IMR-90 (cell line): ENCODE data around the gene IFIT1. TPM values are rescaled to one million over a fixed set of nuclear protein-coding genes. Genes with fewer than 3 reads are reported as not detected.
"Not testable (repeated sequence)": the region's sequence is repeated elsewhere in the genome, so short reads cannot be mapped to it uniquely, and the experiment has no call there.

Experiments used
- ATAC-seq: fragments of 200-7000 bp; cut with Tn5 transposase; 2 replicates; pipeline ENCODE4 v1.9.1; 2020; ENCODE audit warnings: low read depth, mild to moderate bottlenecking, moderate library complexity
- BruUV-seq: library from RNA; stranded (reverse); fragments of 400-500 nt; replicated peaks from 2 replicates; lab custom pipeline; 2021; lab: Mats Ljungman, UMichigan
- CTCF ChIA-PET: fragments of 300-600 bp; formaldehyde crosslinking; extraction: SDS; loops from one replicate; lab custom pipeline; 2021; ENCODE audit warnings: antibody characterized with exemption; lab: Yijun Ruan, JAX
- POLR2A ChIA-PET: fragments of 300-600 bp; sonication (Branson Sonifier 250); formaldehyde crosslinking; loops from one replicate; lab custom pipeline; 2022; ENCODE audit warnings: antibody characterized with exemption; ENCODE audit not compliant: unreplicated experiment; lab: Charles Lee
- DNase-seq: peaks from one replicate; pipeline ENCODE4 v3.0.0; 2013
- H2AFZ ChIP-seq: replicated peaks from 2 replicates; pipeline ENCODE3; 2013; ENCODE audit warnings: low read length, mild to moderate bottlenecking; ENCODE audit not compliant: poor library complexity
- H2AK5ac ChIP-seq: 2 replicates; pipeline ENCODE4 v1.6.1; 2013; ENCODE audit warnings: low read depth, low read length, inconsistent platforms
- H2AK9ac ChIP-seq: replicated peaks from 2 replicates; pipeline ENCODE3; 2013; ENCODE audit warnings: mild to moderate bottlenecking, low read depth, low read length, moderate library complexity; ENCODE audit not compliant: poor library complexity
- H2BK120ac ChIP-seq: 2 replicates; pipeline ENCODE4 v1.6.1; 2013; ENCODE audit warnings: low read depth, low read length, inconsistent platforms
- H2BK15ac ChIP-seq: 3 replicates; pipeline ENCODE4 v1.6.1; 2013; ENCODE audit warnings: low read depth, low read length, inconsistent platforms
- H2BK20ac ChIP-seq: 2 replicates; pipeline ENCODE4 v1.6.1; 2013; ENCODE audit warnings: low read depth, mild to moderate bottlenecking, inconsistent platforms, low read length, moderate library complexity
- H2BK5ac ChIP-seq: 2 replicates; pipeline ENCODE4 v1.6.1; 2013; ENCODE audit warnings: mild to moderate bottlenecking, low read depth, low read length, inconsistent platforms; ENCODE audit not compliant: poor library complexity, severe bottlenecking
- H3K14ac ChIP-seq: replicated peaks from 2 replicates; pipeline ENCODE4 v1.6.1; 2013; ENCODE audit warnings: low read depth, low read length, inconsistent platforms
- H3K18ac ChIP-seq: 2 replicates; pipeline ENCODE4 v1.6.1; 2013; ENCODE audit warnings: low read depth, low read length, control low read depth
- H3K23ac ChIP-seq: 2 replicates; pipeline ENCODE4 v1.6.1; 2013; ENCODE audit warnings: low read depth, low read length, inconsistent platforms
- H3K27ac ChIP-seq: 2 replicates; pipeline ENCODE4 v1.5.1; 2013; ENCODE audit warnings: mild to moderate bottlenecking, control low read depth, low read length; ENCODE audit not compliant: insufficient read depth
- H3K27me3 ChIP-seq: 2 replicates; pipeline ENCODE4 v1.6.1; 2013; ENCODE audit warnings: low read length; ENCODE audit not compliant: control insufficient read depth, insufficient read depth
- H3K36me3 ChIP-seq: 2 replicates; pipeline ENCODE4 v1.6.1; 2013; ENCODE audit warnings: low read length, mixed read lengths; ENCODE audit not compliant: control insufficient read depth, insufficient read depth
- H3K4ac ChIP-seq: 2 replicates; pipeline ENCODE4 v1.6.1; 2013; ENCODE audit warnings: low read depth, low read length, inconsistent platforms
- H3K4me1 ChIP-seq: 2 replicates; pipeline ENCODE4 v1.6.1; 2013; ENCODE audit warnings: low read length, mixed read lengths; ENCODE audit not compliant: control insufficient read depth, insufficient read depth
- H3K4me2 ChIP-seq: 2 replicates; pipeline ENCODE4 v1.6.1; 2013; ENCODE audit warnings: low read depth, mild to moderate bottlenecking, control low read depth, low read length, moderate library complexity
- H3K4me3 ChIP-seq: 2 replicates; pipeline ENCODE4 v1.5.1; 2013; ENCODE audit warnings: low read depth, mild to moderate bottlenecking, control low read depth, low read length, moderate library complexity; ENCODE audit not compliant: insufficient read depth
- H3K56ac ChIP-seq: 2 replicates; pipeline ENCODE4 v1.6.1; 2013; ENCODE audit warnings: low read length, inconsistent platforms; ENCODE audit not compliant: insufficient read depth; ENCODE audit errors: extremely low read depth
- H3K79me1 ChIP-seq, 2 experiments: 2 replicates each; pipeline ENCODE4 v1.6.1; 2013; ENCODE audit warnings: low read length in 2 of 2, inconsistent platforms in 1 of 2, low read depth in 1 of 2
- H3K9ac ChIP-seq: 2 replicates; pipeline ENCODE4 v1.6.1; 2013; ENCODE audit warnings: low read depth, low read length, control low read depth
- H3K9me1 ChIP-seq: 2 replicates; pipeline ENCODE4 v1.6.1; 2013; ENCODE audit warnings: low read length, inconsistent platforms; ENCODE audit not compliant: insufficient read depth
- H3K9me3 ChIP-seq: 2 replicates; pipeline ENCODE4 v1.6.1; 2013; ENCODE audit warnings: low read length; ENCODE audit not compliant: control insufficient read depth, insufficient read depth
- H4K20me1 ChIP-seq: 2 replicates; pipeline ENCODE4 v1.6.1; 2013; ENCODE audit warnings: low read length, inconsistent platforms; ENCODE audit not compliant: insufficient read depth
- H4K5ac ChIP-seq: 2 replicates; pipeline ENCODE4 v1.6.1; 2013; ENCODE audit warnings: mild to moderate bottlenecking, low read depth, low read length, control low read depth
- H4K8ac ChIP-seq, 2 experiments: 2 replicates each; pipeline ENCODE4 v1.6.1; 2013; ENCODE audit warnings: low read depth in 2 of 2, low read length in 2 of 2, control low read depth in 1 of 2, inconsistent platforms in 1 of 2
- H4K91ac ChIP-seq: 2 replicates; pipeline ENCODE4 v1.6.1; 2013; ENCODE audit warnings: low read depth, low read length, inconsistent platforms; ENCODE audit not compliant: insufficient read depth
- WGBS, 2 experiments: methylation state at CpG; one replicate each; pipeline versions ENCODE4 v1.1.5 to v1.1.7; 2013; ENCODE audit warnings: missing lambda C conversion rate in 2 of 2; ENCODE audit not compliant: insufficient read length in 1 of 2; ENCODE audit errors: extremely low coverage in 2 of 2; 5-methylcytosine and 5-hydroxymethylcytosine counted together
- dilution Hi-C: fragments of 300-500 bp; cut with HindIII; formaldehyde crosslinking; loops from one replicate; pipeline ENCODE4 v1.14.3; 2018; ENCODE audit warnings: low sequenced_read_pairs; ENCODE audit not compliant: unreplicated experiment
- in situ Hi-C: fragments of 300-500 bp; cut with MboI; formaldehyde crosslinking; loops from 3 replicates; pipeline ENCODE4 v1.14.3; 2019; ENCODE audit warnings: low sequenced_read_pairs, inconsistent platforms, mixed read lengths
- intact Hi-C: fragments of 100-400 bp; cut with micrococcal nuclease; formaldehyde crosslinking; loops from 2 replicates; pipeline ENCODE4 v1.10.0; 2022
- polyA plus RNA-seq, 3 experiments: library from polyadenylated mRNA; depleted of rRNA; stranded (reverse); fragments of >200 nt; gene quantifications; 2 replicates each; pipeline ENCODE4 v1.2.3, GENCODE V29; 2012; ENCODE audit warnings: low replicate concordance in 1 of 3
- total RNA-seq: library from RNA; depleted of rRNA; stranded (reverse); fragments of >200 nt; gene quantifications from 2 replicates; pipeline ENCODE4 v1.2.3, GENCODE V29; 2012

The IFIT1 gene
- total and polyA plus RNA-seq, 2 of the 4 experiments (the other 2 are of a cell fraction) = 6.1 to 6.8 TPM

DNA sequence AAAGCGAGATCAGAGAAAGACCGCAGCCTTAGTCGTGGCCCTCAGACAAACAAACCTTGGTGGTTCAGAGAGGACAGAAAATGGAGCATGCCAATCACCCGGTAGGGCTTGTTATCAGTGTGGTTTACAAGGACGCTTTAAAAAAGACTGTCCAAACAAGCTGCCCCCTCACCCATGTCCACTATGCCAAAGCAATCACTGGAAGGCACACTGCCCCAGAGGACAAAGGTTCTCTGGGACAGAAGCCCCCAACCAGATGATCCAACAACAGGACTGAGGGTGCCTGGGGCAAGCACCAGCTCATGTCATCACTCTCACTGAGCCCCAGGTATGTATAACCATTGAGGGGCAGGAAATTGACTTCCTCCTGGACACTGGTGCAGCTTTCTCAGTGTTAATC is 16.9 kb downstream of the IFIT1 start:
- H3K27me3 ChIP-seq, H3K4me1 ChIP-seq, H3K18ac ChIP-seq, H2BK15ac ChIP-seq, H2BK20ac ChIP-seq, H3K9me1 ChIP-seq, H4K20me1 ChIP-seq, H3K9me3 ChIP-seq, H3K4ac ChIP-seq, H4K8ac ChIP-seq, in situ Hi-C loops, H3K4me3 ChIP-seq, intact Hi-C loops, POLR2A ChIA-PET, H3K36me3 ChIP-seq, H4K91ac ChIP-seq, H2BK5ac ChIP-seq, H3K27ac ChIP-seq, H4K5ac ChIP-seq, H3K4me2 ChIP-seq, H2BK120ac ChIP-seq, H3K23ac ChIP-seq, ATAC-seq, dilution Hi-C loops, H2AFZ ChIP-seq, H3K9ac ChIP-seq, H2AK5ac ChIP-seq, H3K14ac ChIP-seq, DNase-seq, H3K56ac ChIP-seq, CTCF ChIA-PET, BruUV-seq, H3K79me1 ChIP-seq, H2AK9ac ChIP-seq: not testable (repeated sequence)
- 100% methylated on average over 3 of the region's 5 CpGs; no CpG with 5 or more reads in 1 of the 2 experiments for WGBS, 2 experiments

DNA sequence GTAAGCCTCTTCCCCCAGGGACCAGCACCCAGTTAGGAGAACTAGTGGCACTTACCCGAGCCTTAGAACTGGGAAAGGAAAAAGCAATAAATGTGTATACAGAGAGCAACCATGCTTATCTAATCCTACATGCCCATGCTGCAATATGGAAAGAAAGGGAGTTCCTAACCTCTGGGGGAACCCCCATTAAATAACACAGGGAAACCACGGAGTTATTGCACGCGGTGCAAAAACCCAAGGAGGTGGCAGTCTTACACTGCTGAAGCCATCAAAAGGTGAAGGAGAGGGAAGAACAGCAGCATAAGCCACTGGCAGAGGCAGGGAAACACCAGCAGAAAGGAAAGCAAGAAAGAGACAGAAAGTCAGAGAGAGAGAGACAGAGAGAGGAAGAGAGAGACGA is 18.1 kb downstream of the IFIT1 start:
- H3K9ac ChIP-seq, H2BK5ac ChIP-seq, H3K9me3 ChIP-seq, POLR2A ChIA-PET, H4K20me1 ChIP-seq, ATAC-seq, intact Hi-C loops, H3K9me1 ChIP-seq, H3K4ac ChIP-seq, H3K14ac ChIP-seq, dilution Hi-C loops, H4K8ac ChIP-seq, H3K18ac ChIP-seq, H2AK5ac ChIP-seq, H3K4me3 ChIP-seq, H3K4me2 ChIP-seq, H3K4me1 ChIP-seq, CTCF ChIA-PET, H3K36me3 ChIP-seq, DNase-seq, H2AK9ac ChIP-seq, BruUV-seq, H2BK15ac ChIP-seq, H4K5ac ChIP-seq, H3K23ac ChIP-seq, H2AFZ ChIP-seq, H2BK20ac ChIP-seq, H4K91ac ChIP-seq, in situ Hi-C loops, H3K27ac ChIP-seq, H3K27me3 ChIP-seq, H3K56ac ChIP-seq, H2BK120ac ChIP-seq: not testable (repeated sequence)
- WGBS, 2 experiments = no CpG with 5 or more reads among the region's 5 CpGs
- H3K79me1 ChIP-seq = peaks cover 3 to 15% of the 10 kb centered on the region in 2 experiments; a peak in 2 of 4 replicates
